ENCODE data around the gene PPP1R12C. TPM values are rescaled to one million over a fixed set of nuclear protein-coding genes. Genes with fewer than 3 reads are reported as not detected.

Gene PPP1R12C
- total and polyA plus RNA-seq, 10 of the 15 experiments (the other 5 are each of a cell fraction or from before 2014, with no cell fraction given), result 1.4 to 84.7 (median 20.5) TPM

DNA sequence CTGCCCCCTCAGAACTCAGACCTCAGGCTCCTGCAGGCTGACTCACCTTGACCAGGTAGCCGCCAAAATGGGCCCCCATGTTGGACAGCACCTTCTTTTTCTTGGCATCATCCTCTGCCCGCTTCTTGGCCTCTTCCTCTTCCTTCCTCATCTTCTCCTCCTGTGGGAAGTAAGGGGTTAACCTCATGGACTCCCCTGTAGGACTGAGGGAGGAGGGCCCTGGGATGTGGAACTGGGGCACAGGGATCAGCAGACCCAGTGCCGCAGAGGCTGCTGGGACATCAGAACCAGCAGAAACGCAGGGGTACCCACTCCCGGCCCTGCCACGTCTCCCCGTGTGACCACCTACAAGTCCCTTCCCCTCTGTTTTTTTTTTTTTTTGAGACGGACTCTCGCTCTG is 20.5 kb upstream of the PPP1R12C start:
- intact Hi-C loops (cut with micrococcal nuclease; ENCODE audit: unreplicated experiment), result no loop called here
- H3K9me3 ChIP-seq (replicated peaks; ENCODE audit: control insufficient read depth, insufficient read depth, low read length), result no peaks in the 10 kb centered on the region
- in situ Hi-C loops (cut with MboI), result no loop called here
- FAIRE-seq (no peak), DNase-seq (ENCODE audit: low read depth, low spot score) (no peak), ATAC-seq (no peak)
- WGBS (ENCODE audit: insufficient coverage, insufficient replicate concordance, low lambda C conversion rate, missing lambda C conversion rate), result 52% methylated on average over 7 of the region's 9 CpGs
- TF ChIP-seq ZNF274 (IDR thresholded peaks at IDR 0.05; ENCODE audit: insufficient read depth, insufficient read length), result no peak
- no peak for TF ChIP-seq SMARCA5 (IDR thresholded peaks at IDR 0.05)
- TF ChIP-seq BMI1 (IDR thresholded peaks at IDR 0.05; ENCODE audit: borderline replicate concordance), result no peak
- no peak for TF ChIP-seq SMAD5 (IDR thresholded peaks at IDR 0.05; ENCODE audit: low read depth)
- TF ChIP-seq, protein P1, sequence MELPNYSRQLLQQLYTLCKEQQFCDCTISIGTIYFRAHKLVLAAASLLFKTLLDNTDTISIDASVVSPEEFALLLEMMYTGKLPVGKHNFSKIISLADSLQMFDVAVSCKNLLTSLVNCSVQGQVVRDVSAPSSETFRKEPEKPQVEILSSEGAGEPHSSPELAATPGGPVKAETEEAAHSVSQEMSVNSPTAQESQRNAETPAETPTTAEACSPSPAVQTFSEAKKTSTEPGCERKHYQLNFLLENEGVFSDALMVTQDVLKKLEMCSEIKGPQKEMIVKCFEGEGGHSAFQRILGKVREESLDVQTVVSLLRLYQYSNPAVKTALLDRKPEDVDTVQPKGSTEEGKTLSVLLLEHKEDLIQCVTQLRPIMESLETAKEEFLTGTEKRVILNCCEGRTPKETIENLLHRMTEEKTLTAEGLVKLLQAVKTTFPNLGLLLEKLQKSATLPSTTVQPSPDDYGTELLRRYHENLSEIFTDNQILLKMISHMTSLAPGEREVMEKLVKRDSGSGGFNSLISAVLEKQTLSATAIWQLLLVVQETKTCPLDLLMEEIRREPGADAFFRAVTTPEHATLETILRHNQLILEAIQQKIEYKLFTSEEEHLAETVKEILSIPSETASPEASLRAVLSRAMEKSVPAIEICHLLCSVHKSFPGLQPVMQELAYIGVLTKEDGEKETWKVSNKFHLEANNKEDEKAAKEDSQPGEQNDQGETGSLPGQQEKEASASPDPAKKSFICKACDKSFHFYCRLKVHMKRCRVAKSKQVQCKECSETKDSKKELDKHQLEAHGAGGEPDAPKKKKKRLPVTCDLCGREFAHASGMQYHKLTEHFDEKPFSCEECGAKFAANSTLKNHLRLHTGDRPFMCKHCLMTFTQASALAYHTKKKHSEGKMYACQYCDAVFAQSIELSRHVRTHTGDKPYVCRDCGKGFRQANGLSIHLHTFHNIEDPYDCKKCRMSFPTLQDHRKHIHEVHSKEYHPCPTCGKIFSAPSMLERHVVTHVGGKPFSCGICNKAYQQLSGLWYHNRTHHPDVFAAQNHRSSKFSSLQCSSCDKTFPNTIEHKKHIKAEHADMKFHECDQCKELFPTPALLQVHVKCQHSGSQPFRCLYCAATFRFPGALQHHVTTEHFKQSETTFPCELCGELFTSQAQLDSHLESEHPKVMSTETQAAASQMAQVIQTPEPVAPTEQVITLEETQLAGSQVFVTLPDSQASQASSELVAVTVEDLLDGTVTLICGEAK (IDR thresholded peaks at IDR 0.05; ENCODE audit: borderline replicate concordance), result no peak
- TF ChIP-seq TCF7 (IDR thresholded peaks at IDR 0.05; ENCODE audit: borderline replicate concordance), result no peak
- TF ChIP-seq SPI1 (IDR thresholded peaks at IDR 0.05; ENCODE audit: borderline replicate concordance, insufficient read depth, low read depth, low read length), result no peak
- TF ChIP-seq MEF2B (IDR thresholded peaks at IDR 0.05; ENCODE audit: partially characterized antibody, poor library complexity, severe bottlenecking), result no peak
- TF ChIP-seq HCFC1 (IDR thresholded peaks at IDR 0.05; ENCODE audit: low read length), result no peak
- TF ChIP-seq CBX3 (IDR thresholded peaks at IDR 0.05; ENCODE audit: borderline replicate concordance, low read depth), result no peak
- no peak for TF ChIP-seq YBX1 (IDR thresholded peaks at IDR 0.05)
- no peak overlapping the region for H2AFZ ChIP-seq (ENCODE audit: control insufficient read depth, low read depth, low read length)
- ChIA-PET POLR2A (no interaction called here), RAD21 (ENCODE audit: unreplicated experiment) (no interaction called here), CTCF (no interaction called here), SMC1A (ENCODE audit: uncharacterized antibody, unreplicated experiment) (no interaction called here)
- H3K4me1 ChIP-seq (ENCODE audit: control insufficient read depth, insufficient read depth, low read length), result peaks cover 13% of the 10 kb centered on the region
- no peak overlapping the region for H3K4me2 ChIP-seq (ENCODE audit: control insufficient read depth, insufficient read depth)
- H3K36me3 ChIP-seq (ENCODE audit: control insufficient read depth in 2 of 2, insufficient read depth in 2 of 2, low read length in 1 of 2), result no peaks in the 10 kb centered on the region
- H4K20me1 ChIP-seq (ENCODE audit: control insufficient read depth, insufficient read depth), result no peaks in the 10 kb centered on the region
- no peak overlapping the region for H3K4me3 ChIP-seq
- H3K9ac ChIP-seq (ENCODE audit: control insufficient read depth, insufficient read depth, low read length), result no peak overlapping the region
- no peaks in the 10 kb centered on the region for H3K27me3 ChIP-seq (replicated peaks in 1 of 2; ENCODE audit: control insufficient read depth in 2 of 2, insufficient read depth in 2 of 2, low read length in 1 of 2)
- BruUV-seq (replicated peaks), result no TSS peak
- no peak overlapping the region for H3K27ac ChIP-seq (ENCODE audit: control insufficient read depth, insufficient read depth)
- no peaks in the 10 kb centered on the region for H3K79me2 ChIP-seq (ENCODE audit: control insufficient read depth, insufficient read depth, low read length)
